ENCODE results near the gene HOPX.

DNA sequence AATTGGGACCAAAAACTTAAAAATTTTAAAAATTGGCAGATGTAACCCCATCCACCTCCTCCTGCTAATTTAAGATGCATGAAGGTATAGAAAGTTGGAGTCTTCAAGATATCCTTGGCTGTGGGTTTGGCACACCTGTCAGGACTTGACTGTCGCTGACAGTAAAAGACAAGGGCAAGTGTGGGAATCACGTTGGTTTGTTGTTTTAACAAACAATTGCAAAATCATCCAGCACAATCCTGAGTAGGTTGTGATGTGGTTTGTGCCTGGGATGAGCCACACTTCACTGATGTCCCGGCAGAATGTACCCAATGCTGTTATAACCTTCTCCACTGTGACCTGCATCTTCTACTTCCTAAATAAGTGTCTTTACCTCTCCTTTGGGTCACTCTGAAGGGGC lies 24.0 kb downstream of the HOPX start:
- no peak for TF ChIP-seq CTCF (IDR thresholded peaks at IDR 0.05)
- TF ChIP-seq POLR2A (IDR thresholded peaks at IDR 0.05): no peak
- no peak for TF ChIP-seq POLR2AphosphoS5 (IDR thresholded peaks at IDR 0.05)
